ENCODE measurements around the gene GRM4. TPM values are rescaled to one million over a fixed set of nuclear protein-coding genes. Genes with fewer than 3 reads are reported as not detected.

GRM4 gene
- total RNA-seq, 2 donors from 2014 or later = 4.4 TPM; not detected in 1

DNA sequence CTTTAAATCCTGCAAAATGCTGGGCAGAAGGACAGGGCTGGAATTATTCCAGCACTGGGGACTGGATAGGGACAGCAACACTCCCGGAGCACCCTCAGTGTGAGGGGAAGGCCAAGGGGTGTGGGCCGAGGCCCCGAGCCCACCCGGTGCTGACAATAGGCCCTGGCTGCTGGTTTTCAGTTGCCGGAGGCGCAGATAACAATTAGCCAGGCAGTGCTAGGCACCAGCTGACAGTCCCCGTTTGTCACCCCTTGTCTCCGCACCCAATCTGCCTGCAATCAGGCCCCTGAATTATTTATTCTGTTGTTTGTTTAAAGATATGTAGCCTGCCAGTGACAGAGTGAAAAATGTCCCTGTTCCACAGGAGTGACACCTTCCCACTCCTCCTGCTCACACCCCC, 120.0 kb downstream of the GRM4 start:
- no peak for DNase-seq (ENCODE audit: low spot score)
- no peak overlapping the region for H3K27ac ChIP-seq
- 69% methylated on average over 8 of the region's 8 CpGs for WGBS
- H3K27me3 ChIP-seq (replicated peaks; ENCODE audit: insufficient read depth) = no peaks in the 10 kb centered on the region
- TF ChIP-seq POLR2A (IDR thresholded peaks at IDR 0.05) (no peak), POLR2AphosphoS5 (IDR thresholded peaks at IDR 0.05) (no peak)
- TF ChIP-seq, protein P1, sequence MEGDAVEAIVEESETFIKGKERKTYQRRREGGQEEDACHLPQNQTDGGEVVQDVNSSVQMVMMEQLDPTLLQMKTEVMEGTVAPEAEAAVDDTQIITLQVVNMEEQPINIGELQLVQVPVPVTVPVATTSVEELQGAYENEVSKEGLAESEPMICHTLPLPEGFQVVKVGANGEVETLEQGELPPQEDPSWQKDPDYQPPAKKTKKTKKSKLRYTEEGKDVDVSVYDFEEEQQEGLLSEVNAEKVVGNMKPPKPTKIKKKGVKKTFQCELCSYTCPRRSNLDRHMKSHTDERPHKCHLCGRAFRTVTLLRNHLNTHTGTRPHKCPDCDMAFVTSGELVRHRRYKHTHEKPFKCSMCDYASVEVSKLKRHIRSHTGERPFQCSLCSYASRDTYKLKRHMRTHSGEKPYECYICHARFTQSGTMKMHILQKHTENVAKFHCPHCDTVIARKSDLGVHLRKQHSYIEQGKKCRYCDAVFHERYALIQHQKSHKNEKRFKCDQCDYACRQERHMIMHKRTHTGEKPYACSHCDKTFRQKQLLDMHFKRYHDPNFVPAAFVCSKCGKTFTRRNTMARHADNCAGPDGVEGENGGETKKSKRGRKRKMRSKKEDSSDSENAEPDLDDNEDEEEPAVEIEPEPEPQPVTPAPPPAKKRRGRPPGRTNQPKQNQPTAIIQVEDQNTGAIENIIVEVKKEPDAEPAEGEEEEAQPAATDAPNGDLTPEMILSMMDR (IDR thresholded peaks at IDR 0.05) = no peak
- no peak overlapping the region for H3K4me3 ChIP-seq
- H3K9me3 ChIP-seq = no peaks in the 10 kb centered on the region
- no peaks in the 10 kb centered on the region for H3K4me1 ChIP-seq (replicated peaks)
- H3K36me3 ChIP-seq = no peaks in the 10 kb centered on the region
- intact Hi-C loops (cut with DNase I) = no loop called here

GRCh38 chr6:34025112-34025807, 120.6 kb downstream of the GRM4 start:
- no peaks in the 10 kb centered on the region for H3K27me3 ChIP-seq (replicated peaks; ENCODE audit: insufficient read depth)
- no peak overlapping the region for H3K27ac ChIP-seq
- no peak for DNase-seq (ENCODE audit: low spot score)
- no peaks in the 10 kb centered on the region for H3K4me1 ChIP-seq (replicated peaks)
- TF ChIP-seq POLR2A (IDR thresholded peaks at IDR 0.05) = no peak
- TF ChIP-seq, protein P1 (IDR thresholded peaks at IDR 0.05) = no peak
- no peak for TF ChIP-seq POLR2AphosphoS5 (IDR thresholded peaks at IDR 0.05)
- intact Hi-C loops (cut with DNase I) = no loop called here
- H3K4me3 ChIP-seq = no peak overlapping the region
- H3K9me3 ChIP-seq = no peaks in the 10 kb centered on the region
- 92% methylated on average over 8 of the region's 8 CpGs for WGBS
- H3K36me3 ChIP-seq = no peaks in the 10 kb centered on the region

DNA sequence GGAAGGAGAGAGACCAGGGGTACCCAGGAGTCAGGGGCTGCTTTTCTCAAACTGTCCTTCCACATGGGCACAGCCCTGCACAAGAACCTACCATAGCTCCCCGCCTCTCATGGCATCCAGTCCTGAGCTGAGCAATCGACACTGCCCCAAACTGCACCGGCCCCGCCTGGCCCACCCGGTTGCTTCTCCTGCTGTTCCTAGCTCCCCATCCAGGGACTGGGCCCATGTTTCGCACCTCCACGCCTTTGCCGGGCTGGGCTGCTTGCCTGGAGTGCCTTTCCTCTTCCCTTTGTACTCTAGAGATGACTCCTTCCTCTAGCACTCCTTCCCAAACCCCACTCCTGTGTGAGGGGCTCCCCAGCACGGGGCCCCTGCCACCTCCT, 123.0 kb downstream of the GRM4 start:
- Histone ChIP-seq H3K9me3 (no peaks in the 10 kb centered on the region), H3K36me3 (no peaks in the 10 kb centered on the region), H3K27me3 (replicated peaks; ENCODE audit: insufficient read depth) (no peaks in the 10 kb centered on the region), H3K4me1 (replicated peaks) (no peaks in the 10 kb centered on the region), H3K4me3 (no peak overlapping the region), H3K27ac (no peak overlapping the region)
- WGBS = 88% methylated on average over 9 of the region's 9 CpGs
- TF ChIP-seq, protein P1 (IDR thresholded peaks at IDR 0.05) = no peak
- TF ChIP-seq POLR2AphosphoS5 (IDR thresholded peaks at IDR 0.05) = no peak
- no peak for TF ChIP-seq POLR2A (IDR thresholded peaks at IDR 0.05)
- intact Hi-C loops (cut with DNase I) = no loop called here
- DNase-seq (ENCODE audit: low spot score) = no peak

GRCh38 chr6:34022250-34022872, 123.5 kb downstream of the GRM4 start:
- H3K4me1 ChIP-seq (replicated peaks) = no peaks in the 10 kb centered on the region
- WGBS = 60% methylated on average over 22 of the region's 22 CpGs
- no peaks in the 10 kb centered on the region for H3K27me3 ChIP-seq (replicated peaks; ENCODE audit: insufficient read depth)
- peak overlapping the region in 1 of 2 donors; percentile 7 for H3K27ac ChIP-seq
- no peak for DNase-seq (ENCODE audit: low spot score)
- no peaks in the 10 kb centered on the region for H3K36me3 ChIP-seq
- intact Hi-C loops (cut with DNase I) = no loop called here
- no peak overlapping the region for H3K4me3 ChIP-seq
- TF ChIP-seq POLR2A (IDR thresholded peaks at IDR 0.05) (no peak), POLR2AphosphoS5 (IDR thresholded peaks at IDR 0.05) (no peak)
- TF ChIP-seq, protein P1 (IDR thresholded peaks at IDR 0.05) = no peak
- no peaks in the 10 kb centered on the region for H3K9me3 ChIP-seq
